ENCODE results near the gene MPC2. TPM values are rescaled to one million over a fixed set of nuclear protein-coding genes. Genes with fewer than 3 reads are reported as not detected.
A peak's percentile ranks its signal among the peaks of the same experiment; 100 is the strongest.
"Not testable (repeated sequence)": the region's sequence is repeated elsewhere in the genome, so short reads cannot be mapped to it uniquely, and the experiment has no call there.

MPC2 gene
- total and polyA plus RNA-seq, 7 donors: 94.0 to 207 (median 153) TPM

DNA sequence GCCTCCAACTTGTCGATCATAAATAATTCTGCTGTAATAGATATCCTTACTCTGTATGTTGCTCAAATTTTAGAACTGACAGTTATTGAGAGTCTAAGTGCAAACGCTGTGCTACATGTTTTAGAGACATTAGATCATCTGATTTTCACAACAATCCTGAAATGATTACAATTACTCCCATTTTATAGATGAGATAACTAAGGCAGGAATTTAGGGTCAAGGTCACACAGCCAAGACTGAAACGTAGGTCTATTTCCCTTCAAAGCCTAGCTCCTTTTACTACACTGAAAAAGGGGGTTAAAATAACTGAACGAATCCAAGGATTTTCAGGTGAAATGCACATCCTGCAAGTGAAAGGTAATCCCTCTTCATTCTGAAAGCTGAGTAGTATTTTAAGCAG is 3.1 kb downstream of the MPC2 start:
- H3K4me1 ChIP-seq: peaks cover 35% of the 10 kb centered on the region
- H3K4me3 ChIP-seq: peak overlapping the region; percentile 84
- ATAC-seq (no peak), DNase-seq (no peak)
- H3K27me3 ChIP-seq (ENCODE audit: insufficient read depth in 3 of 3, low read length in 2 of 3): no peaks in the 10 kb centered on the region
- 29 to 49% (median 33%) methylated on average over 4 of the region's 4 CpGs for WGBS, 3 donors
- intact Hi-C loops (cut with DNase I): loop anchor here (10.0 kb wide), 2 partner anchors 111 to 219 kb away; no protein-coding TSS in a partner anchor
- H3K9me3 ChIP-seq: no peaks in the 10 kb centered on the region
- H3K36me3 ChIP-seq (ENCODE audit: insufficient read depth in 1 of 2, low read depth in 1 of 2): no peaks in the 10 kb centered on the region
- H3K27ac ChIP-seq: peak overlapping the region; percentile 96
- no peak for TF ChIP-seq CTCF (IDR thresholded peaks at IDR 0.05)

DNA sequence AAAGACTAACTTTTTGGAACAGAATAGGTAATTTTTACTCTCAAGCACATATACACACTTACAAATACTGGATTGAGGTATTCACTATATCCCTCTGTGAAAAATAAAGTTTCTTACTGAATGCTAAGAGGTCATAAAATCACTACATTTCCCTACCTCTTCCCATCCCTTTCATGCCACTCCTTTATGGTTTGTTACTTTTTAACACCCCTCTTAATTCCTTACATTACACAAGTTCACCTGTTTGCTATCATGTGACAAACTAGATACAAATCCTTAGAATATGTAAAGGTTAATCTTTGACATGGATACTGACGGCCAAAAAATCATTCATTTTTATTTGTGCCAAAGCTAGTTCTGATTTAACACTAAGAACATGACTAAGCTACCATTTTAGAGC is 7.1 kb downstream of the MPC2 start:
- ATAC-seq: no peak
- Histone ChIP-seq H3K9me3 (no peaks in the 10 kb centered on the region), H3K27me3 (ENCODE audit: insufficient read depth in 3 of 3, low read length in 2 of 3) (no peaks in the 10 kb centered on the region), H3K36me3 (ENCODE audit: insufficient read depth in 1 of 2, low read depth in 1 of 2) (no peaks in the 10 kb centered on the region), H3K27ac (no peak overlapping the region), H3K4me3 (no peak overlapping the region), H3K4me1 (peaks cover 58% of the 10 kb centered on the region)
- no peak for TF ChIP-seq CTCF (IDR thresholded peaks at IDR 0.05)
- intact Hi-C loops (cut with DNase I): loop anchor here (5.0 to 10.0 kb wide), 3 partner anchors 107 to 215 kb away; no protein-coding TSS in a partner anchor
- no peak for DNase-seq
- 20 to 43% (median 24%) methylated on average over 1 of the region's 1 CpG for WGBS, 3 donors

DNA sequence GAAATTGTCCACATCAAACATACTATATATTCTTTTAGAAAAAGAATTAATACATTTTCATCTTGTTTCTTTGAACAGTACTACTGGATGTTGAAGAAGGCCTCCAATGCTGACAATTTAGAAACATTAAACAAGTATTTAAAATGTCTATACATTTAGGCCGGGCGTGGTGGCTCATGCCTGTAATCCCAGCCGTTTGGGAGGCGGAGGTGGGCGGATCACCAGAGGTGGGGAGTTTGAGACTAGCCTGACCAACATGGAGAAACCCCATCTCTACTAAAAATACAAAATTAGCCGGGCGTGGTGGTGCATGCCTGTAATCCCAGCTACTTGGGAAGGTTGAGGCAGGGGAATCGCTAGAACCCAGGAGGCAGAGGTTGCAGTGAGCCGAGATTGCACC is 8.0 kb downstream of the MPC2 start:
- 87 to 92% (median 90%) methylated on average over 9 of the region's 9 CpGs for WGBS, 3 donors
- intact Hi-C loops (cut with DNase I): loop anchor here in 1 of 2 donors (5.0 kb wide), 1 partner anchor 107 kb away; no protein-coding TSS in a partner anchor
- not testable (repeated sequence) for H3K27me3 ChIP-seq (ENCODE audit: insufficient read depth in 3 of 3, low read length in 2 of 3); H3K36me3 ChIP-seq (ENCODE audit: insufficient read depth in 1 of 2, low read depth in 1 of 2); DNase-seq; ATAC-seq; H3K9me3 ChIP-seq
- H3K4me1 ChIP-seq: peaks cover 58% of the 10 kb centered on the region
- peak overlapping the region; percentile 9 for H3K4me3 ChIP-seq
- H3K27ac ChIP-seq: peak overlapping the region; percentile 51

DNA sequence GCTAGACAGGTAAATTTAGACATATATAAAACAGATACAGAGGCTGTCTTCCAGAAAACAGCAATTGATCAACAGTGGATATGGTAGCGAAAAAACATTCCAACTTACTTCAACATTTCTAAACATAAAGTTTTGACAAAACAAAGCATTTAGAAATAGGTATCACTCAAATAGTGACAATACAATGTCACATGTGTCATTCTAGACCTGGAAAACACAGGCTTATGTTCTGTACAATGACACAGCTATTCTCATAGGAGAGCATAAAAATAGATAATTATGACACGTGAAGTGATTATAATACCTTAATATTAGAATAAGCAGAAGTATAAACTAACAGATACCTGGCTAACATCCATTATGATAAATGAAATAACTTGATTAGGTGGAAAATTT is 8.4 kb downstream of the MPC2 start:
- no peaks in the 10 kb centered on the region for H3K9me3 ChIP-seq
- intact Hi-C loops (cut with DNase I): loop anchor here in 1 of 2 donors (5.0 kb wide), 1 partner anchor 106 kb away; no protein-coding TSS in a partner anchor
- H3K27me3 ChIP-seq (ENCODE audit: insufficient read depth in 3 of 3, low read length in 2 of 3): no peaks in the 10 kb centered on the region
- DNase-seq (no peak), ATAC-seq (peak in 3 of 4 donors; percentile 54 to 74 (median 62))
- TF ChIP-seq CTCF (IDR thresholded peaks at IDR 0.05): no peak
- peak overlapping the region; percentile 51 for H3K27ac ChIP-seq
- 67 to 70% (median 68%) methylated on average over 2 of the region's 2 CpGs for WGBS, 3 donors
- peak overlapping the region; percentile 9 for H3K4me3 ChIP-seq
- peaks cover 0 to under 1% of the 10 kb centered on the region in 2 donors for H3K36me3 ChIP-seq (ENCODE audit: insufficient read depth in 1 of 2, low read depth in 1 of 2)
- peaks cover 59% of the 10 kb centered on the region for H3K4me1 ChIP-seq

DNA sequence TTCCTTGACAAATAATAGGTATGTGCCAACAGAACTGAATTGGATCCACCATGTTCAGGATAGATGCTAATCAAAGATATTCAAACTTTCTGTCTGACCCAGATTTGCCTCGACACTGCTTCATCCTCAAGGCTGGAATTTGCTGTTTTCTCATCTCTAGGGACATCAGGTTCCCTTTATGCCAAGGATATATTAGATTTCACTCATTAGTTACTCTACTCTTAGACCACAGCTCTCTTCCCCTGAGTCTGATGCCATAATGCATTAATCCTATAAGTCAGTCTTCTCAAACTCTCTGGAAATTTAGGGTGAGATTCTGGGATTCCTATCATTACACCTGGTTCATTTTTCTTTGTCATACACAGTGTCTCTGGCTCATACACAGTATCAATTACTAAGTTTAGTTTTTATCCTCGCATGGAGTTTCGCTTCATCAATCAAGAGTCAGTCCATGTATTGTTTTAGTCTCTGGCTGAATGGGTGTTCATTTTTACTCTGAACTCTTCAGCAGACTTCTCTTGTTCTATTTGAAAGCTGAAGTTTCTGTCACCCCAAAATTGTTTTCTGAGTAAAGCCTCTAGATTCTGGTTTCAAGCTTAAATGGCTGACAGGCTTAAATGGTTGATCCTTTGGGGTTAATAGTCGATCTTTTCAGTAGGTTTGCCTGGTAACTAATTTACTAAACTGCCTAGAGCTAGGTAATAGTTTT is 9.7 kb downstream of the MPC2 start:
- no peaks in the 10 kb centered on the region for H3K27me3 ChIP-seq (ENCODE audit: insufficient read depth in 3 of 3, low read length in 2 of 3)
- no peak for DNase-seq
- ATAC-seq: no peak
- peak overlapping the region; percentile 51 for H3K27ac ChIP-seq
- peaks cover 69% of the 10 kb centered on the region for H3K4me1 ChIP-seq
- H3K36me3 ChIP-seq (ENCODE audit: insufficient read depth in 1 of 2, low read depth in 1 of 2): peaks cover 0 to 5% of the 10 kb centered on the region in 2 donors
- WGBS, 3 donors: 48 to 63% (median 49%) methylated on average over 4 of the region's 4 CpGs
- H3K9me3 ChIP-seq: no peaks in the 10 kb centered on the region
- no peak overlapping the region for H3K4me3 ChIP-seq
- no peak for TF ChIP-seq CTCF (IDR thresholded peaks at IDR 0.05)
- intact Hi-C loops (cut with DNase I): loop anchor here in 1 of 2 donors (5.0 kb wide), 1 partner anchor 105 kb away; no protein-coding TSS in a partner anchor

All from psoas muscle (tissue), 8 donors.